HAP-1 (cell line): ENCODE data around the gene IGF2BP2.
A peak's percentile ranks its signal among the peaks of the same experiment; 100 is the strongest.
"Not testable (repeated sequence)": the region's sequence is repeated elsewhere in the genome, so short reads cannot be mapped to it uniquely, and the experiment has no call there.

Experiments used
- DNase-seq, 2 experiments: peaks; one replicate each; pipeline ENCODE4 v3.0.0-alpha.2; 2016 to 2020; ENCODE audit warnings: low spot score in 2 of 2
- H3K27me3 ChIP-seq: fragments of 250-450 bp; sonication (Bioruptor Pico); 2 replicates; pipeline ENCODE4 v1.5.1; 2020; ENCODE audit warnings: low read depth, mild to moderate bottlenecking, moderate library complexity
- H3K36me3 ChIP-seq: fragments of 250-450 bp; sonication (Bioruptor Pico); replicated peaks from 2 replicates; pipeline ENCODE4 v1.5.1; 2020; ENCODE audit warnings: mild to moderate bottlenecking
- H3K4me1 ChIP-seq: fragments of 250-450 bp; sonication (Bioruptor Pico); 2 replicates; pipeline ENCODE4 v1.5.1; 2020; ENCODE audit warnings: mild to moderate bottlenecking
- H3K4me3 ChIP-seq: fragments of 250-450 bp; sonication (Bioruptor Pico); 2 replicates; pipeline ENCODE4 v1.5.1; 2020; ENCODE audit warnings: mild to moderate bottlenecking, moderate library complexity
- H3K9me3 ChIP-seq: fragments of 250-450 bp; sonication (Bioruptor Pico); 2 replicates; pipeline ENCODE4 v1.5.1; 2020; ENCODE audit warnings: mild to moderate bottlenecking, moderate library complexity
- in situ Hi-C: fragments of 300-500 bp; cut with MboI; formaldehyde crosslinking; loops from 3 replicates; pipeline ENCODE4 v1.14.3; 2020; ENCODE audit warnings: low sequenced_read_pairs, inconsistent platforms, mixed read lengths

IGF2BP2 gene

DNA sequence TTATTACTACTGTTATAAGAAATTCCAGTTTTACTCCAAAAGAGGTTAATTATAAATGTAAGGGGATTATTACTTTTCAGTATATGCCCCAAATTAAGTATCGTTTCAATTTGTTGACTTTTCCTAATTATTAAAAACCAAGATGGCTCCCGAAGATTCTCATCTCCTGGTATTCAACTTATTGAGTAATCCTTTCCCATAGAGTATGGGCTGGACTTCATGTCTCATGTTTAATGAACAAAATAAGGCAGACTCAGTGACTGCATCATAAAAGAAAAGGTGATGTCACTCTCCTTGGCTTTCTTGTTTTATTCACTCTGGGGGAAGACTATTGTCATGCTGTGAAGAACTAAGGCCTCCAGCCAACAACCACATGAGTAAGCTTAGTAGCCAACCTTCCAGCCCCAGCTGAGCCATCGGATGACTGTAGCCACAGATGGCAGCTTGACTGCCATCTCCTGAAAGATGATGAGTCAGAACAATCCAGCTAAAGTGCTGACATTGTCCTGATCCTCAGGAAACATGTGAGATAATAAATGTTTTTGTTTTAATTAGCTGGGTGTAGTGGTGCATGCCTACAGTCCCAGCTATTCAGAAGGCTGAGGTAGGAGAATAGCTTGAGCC is 17.3 kb downstream of the IGF2BP2 start:
- in situ Hi-C loops: no loop called here
- no peak for DNase-seq
- H3K4me1 ChIP-seq: peaks cover 16% of the 10 kb centered on the region
- peaks cover 5% of the 10 kb centered on the region for H3K9me3 ChIP-seq
- no peaks in the 10 kb centered on the region for H3K36me3 ChIP-seq
- no peaks in the 10 kb centered on the region for H3K27me3 ChIP-seq
- H3K4me3 ChIP-seq: no peak overlapping the region

DNA sequence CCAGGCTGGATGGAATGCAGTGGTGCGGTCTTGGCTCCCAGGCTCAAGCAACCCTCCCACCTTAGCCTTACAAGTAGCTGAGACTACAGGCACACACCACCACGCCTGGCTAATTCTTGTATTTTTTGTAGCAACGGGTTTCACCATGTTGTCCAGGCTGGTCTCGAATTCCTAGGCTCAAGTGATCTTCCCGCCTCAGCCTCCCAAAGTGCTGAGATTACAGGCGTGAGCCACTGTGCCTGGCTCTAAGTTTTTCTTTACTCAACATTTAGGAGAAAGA is 26.1 kb downstream of the IGF2BP2 start:
- H3K36me3 ChIP-seq, H3K9me3 ChIP-seq, H3K4me3 ChIP-seq, H3K27me3 ChIP-seq, H3K4me1 ChIP-seq, in situ Hi-C loops, DNase-seq: not testable (repeated sequence)

DNA sequence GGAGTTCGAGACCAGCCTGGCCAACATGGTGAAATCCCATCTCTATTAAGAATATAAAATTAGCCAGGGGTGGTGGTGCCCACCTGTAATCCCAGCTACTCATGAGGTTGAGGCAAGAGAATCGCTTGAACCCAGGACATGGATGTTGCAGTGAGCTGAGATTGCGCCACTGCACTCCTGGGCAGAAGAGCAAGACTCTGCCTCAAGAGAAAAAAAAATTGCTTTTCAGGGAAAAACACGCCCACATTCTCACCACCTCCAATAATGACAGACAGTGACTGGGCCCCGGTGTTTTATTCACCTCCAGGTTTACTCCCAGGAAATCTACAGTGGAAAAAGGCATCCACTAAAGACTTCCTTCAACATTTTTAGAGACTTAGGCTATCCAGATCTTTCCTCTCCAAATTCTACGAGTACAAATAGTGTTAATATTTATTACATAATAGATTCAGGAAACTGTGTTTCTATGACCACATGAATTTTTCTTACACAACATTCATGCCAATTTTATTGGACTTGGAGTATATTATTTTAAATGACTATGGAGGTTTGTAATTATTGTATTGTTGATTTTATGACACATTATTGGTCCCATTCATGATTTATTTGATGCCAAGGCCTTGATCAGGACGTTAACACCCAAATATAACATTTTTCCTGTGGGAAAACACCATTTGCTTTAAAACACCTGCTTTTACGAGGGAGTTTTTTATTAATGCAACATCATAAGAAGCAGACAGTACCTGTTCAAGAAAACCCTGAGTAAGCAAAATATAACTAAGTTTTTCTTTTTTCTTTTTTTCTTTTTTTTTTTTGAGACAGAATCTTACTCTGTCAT is 26.6 kb downstream of the IGF2BP2 start:
- DNase-seq: no peak
- H3K9me3 ChIP-seq: no peaks in the 10 kb centered on the region
- no peaks in the 10 kb centered on the region for H3K4me1 ChIP-seq
- no peak overlapping the region for H3K4me3 ChIP-seq
- no peaks in the 10 kb centered on the region for H3K27me3 ChIP-seq
- in situ Hi-C loops: no loop called here
- H3K36me3 ChIP-seq: no peaks in the 10 kb centered on the region

DNA sequence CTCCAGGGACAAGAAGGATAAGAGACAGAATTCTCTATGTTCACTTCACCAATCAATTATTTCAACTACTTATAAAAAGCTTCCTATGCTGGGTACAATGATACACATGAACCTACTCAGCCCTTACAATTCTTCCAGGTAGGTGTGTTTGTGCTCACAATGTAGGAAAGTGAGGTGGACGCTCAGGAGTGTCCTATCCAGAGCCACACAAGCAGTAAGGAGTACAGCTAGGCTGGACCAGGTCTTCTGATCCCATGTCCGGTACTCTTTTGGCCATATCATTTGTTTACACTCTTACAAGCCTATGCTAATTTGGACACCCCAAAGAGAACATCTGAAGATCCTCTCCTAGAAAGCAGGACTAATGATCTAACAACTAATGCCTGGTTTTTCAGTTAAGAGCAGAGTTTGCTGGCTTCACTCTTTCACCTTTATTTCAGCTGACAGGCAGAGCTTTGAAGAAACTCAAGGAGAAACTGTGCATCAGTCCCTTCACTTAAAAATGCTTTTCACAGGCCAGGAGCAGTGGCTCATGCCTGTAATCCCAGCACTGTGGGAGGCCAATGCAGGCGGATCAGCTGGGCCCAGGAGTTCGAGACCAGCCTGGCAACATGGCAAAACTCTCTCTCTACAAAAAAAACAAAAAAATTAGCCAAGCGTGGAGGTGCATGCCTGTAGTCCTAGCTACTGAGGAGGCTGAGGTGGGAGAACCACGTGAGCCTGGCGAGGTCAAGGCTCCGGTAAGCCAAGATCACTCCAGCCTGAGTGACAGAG is 27.5 kb downstream of the IGF2BP2 start:
- H3K27me3 ChIP-seq: no peaks in the 10 kb centered on the region
- in situ Hi-C loops: no loop called here

DNA sequence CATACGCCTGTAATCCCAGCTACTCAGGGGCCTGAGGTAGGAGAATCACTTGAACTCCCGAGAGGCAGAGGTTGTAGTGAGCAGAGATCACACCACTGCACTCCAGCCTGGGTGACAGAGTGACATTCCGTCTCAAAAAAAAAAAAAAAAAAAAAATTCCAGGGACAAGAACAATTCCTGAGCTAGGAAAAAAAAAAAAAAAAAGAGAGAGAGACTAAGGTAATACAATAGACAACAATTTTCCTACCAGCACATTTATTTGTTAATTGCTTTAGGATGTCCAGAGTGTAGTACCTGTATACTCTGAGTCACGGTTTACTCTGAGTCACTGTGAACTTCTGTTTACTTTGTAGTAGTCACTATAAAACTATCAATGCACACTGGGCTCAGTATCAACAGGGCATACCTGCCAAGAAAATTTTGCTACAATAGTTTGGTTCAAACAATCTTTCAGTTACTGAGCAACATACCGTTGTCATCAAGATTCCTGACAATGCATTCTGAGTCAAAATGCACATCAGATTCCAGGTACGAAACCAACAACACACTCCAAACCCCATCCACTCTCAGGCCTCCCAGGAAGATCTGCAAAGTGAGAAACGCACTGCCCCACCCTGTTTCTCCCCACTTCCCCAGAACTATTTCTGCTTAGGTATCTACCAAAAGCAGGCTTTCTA is 28.3 kb downstream of the IGF2BP2 start:
- Histone ChIP-seq H3K4me3 (no peak overlapping the region), H3K36me3 (no peaks in the 10 kb centered on the region), H3K27me3 (no peaks in the 10 kb centered on the region), H3K9me3 (no peaks in the 10 kb centered on the region), H3K4me1 (no peaks in the 10 kb centered on the region)
- in situ Hi-C loops: no loop called here
- no peak for DNase-seq

More for the DNA sequence above, 27.5 kb downstream of the IGF2BP2 start:
- DNase-seq: no peak
- Histone ChIP-seq H3K36me3 (no peaks in the 10 kb centered on the region), H3K9me3 (no peaks in the 10 kb centered on the region), H3K4me1 (no peaks in the 10 kb centered on the region), H3K4me3 (no peak overlapping the region)

DNA sequence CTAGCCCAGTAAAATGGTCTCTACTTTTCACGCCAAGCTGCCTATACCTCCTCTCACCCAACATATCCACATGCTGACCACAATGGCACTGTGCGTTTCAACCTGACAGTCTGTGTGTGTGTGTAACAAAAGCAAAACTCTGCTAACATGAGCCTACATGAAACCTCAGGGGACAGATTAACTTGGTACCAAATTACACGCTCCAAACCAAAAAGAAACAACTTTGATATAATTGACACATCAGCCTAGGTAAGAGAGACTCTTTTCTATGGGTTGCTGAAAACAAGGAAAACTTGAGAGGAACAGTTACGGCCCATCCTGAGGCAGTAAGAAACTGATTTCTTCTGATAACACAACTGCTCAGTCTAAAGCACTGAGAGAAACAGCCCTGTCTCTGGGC is 31.5 kb downstream of the IGF2BP2 start:
- H3K9me3 ChIP-seq: no peaks in the 10 kb centered on the region
- H3K4me3 ChIP-seq: no peak overlapping the region
- no peak for DNase-seq
- no peaks in the 10 kb centered on the region for H3K27me3 ChIP-seq
- peaks cover 24% of the 10 kb centered on the region for H3K4me1 ChIP-seq
- in situ Hi-C loops: no loop called here
- no peaks in the 10 kb centered on the region for H3K36me3 ChIP-seq

DNA sequence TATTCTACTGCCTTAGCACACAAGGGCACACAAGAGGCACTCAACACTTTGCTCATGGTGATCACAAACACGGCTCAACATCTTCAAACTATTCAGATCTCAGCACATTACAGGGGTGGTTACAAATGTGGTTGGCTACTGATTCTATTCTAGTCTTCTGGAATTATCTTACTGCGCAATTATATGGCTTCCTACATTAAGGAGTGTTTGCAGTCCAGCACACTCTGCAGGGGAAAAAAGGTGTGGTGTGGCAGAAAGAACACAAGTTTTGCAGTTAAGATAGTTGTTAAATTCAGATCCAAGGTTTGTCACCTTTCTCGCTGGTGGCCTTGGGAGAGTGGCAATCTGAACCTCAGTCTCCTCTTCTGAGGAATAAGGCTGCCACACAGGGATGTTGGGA is 31.9 kb downstream of the IGF2BP2 start:
- Histone ChIP-seq H3K9me3 (no peaks in the 10 kb centered on the region), H3K27me3 (no peaks in the 10 kb centered on the region), H3K4me3 (no peak overlapping the region), H3K36me3 (no peaks in the 10 kb centered on the region), H3K4me1 (peaks cover 28% of the 10 kb centered on the region)
- DNase-seq: no peak
- in situ Hi-C loops: no loop called here

DNA sequence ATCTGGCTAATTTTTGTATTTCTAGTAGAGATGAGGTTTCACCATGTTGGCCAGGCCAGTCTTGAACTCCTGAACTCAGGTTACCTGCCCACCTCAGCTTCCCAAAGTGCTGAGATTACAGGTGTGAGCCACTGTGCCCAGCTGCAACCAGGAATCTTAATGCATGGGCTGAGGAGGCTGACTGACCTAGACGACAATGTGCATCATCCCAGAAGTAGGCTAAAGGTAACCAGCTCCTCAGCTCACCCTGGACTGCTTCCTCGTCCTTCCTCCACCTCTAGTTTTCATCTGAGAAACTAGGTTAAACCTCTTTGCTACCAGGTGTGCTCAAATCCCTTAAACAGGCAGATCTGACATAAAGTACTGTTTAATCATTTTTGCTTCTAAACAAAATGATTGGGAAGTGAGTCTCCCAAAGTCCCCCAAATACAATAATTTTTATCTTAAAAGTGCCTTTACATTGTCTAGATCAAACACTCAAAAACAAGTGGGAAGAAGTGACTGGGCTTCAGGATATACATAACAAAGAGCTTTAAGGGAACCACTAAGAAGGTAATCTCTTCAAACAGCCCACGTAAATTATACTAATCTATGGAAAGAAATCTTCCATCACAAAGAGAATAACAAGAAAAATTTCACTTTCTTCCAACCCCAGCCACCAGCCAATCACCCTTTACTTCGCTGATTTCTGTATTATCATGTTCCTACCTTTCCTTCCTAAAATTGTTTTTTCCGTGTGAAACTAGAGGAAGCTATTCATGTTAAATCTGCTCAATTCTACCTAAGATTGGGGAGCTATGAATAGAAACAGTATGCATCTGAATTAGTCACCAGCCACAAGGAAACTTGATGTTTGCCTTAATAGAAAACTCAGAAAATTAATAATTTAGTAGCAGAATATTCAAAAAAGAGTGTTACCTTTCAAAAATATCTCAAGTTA is 34.7 kb downstream of the IGF2BP2 start:
- H3K27me3 ChIP-seq: no peaks in the 10 kb centered on the region
- in situ Hi-C loops: no loop called here
- no peaks in the 10 kb centered on the region for H3K9me3 ChIP-seq
- peak; percentile 21 to 95 for DNase-seq
- no peaks in the 10 kb centered on the region for H3K36me3 ChIP-seq
- H3K4me1 ChIP-seq: peaks cover 50% of the 10 kb centered on the region
- no peak overlapping the region for H3K4me3 ChIP-seq

DNA sequence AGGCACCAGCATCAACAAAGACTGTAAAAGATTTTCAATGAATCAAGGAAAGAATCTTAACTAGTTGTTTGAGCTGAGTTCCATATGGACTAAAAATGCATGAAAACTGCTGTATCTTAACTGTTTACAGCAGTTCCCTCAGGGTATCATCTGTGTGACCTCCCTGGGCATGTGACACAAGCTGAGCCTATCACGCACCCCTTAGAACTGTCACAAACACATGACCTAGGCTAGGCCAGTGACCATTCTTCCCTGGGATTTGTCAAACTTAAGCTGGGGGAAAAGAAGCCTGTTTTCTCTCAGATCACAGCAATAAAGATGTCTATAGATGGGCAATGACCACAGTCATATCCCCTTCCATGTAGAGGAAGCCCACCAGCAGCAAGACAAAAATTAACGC is 35.7 kb downstream of the IGF2BP2 start:
- H3K4me1 ChIP-seq: peaks cover 50% of the 10 kb centered on the region
- H3K9me3 ChIP-seq: no peaks in the 10 kb centered on the region
- H3K4me3 ChIP-seq: no peak overlapping the region
- no peaks in the 10 kb centered on the region for H3K27me3 ChIP-seq
- H3K36me3 ChIP-seq: no peaks in the 10 kb centered on the region
- no peak for DNase-seq
- in situ Hi-C loops: no loop called here

DNA sequence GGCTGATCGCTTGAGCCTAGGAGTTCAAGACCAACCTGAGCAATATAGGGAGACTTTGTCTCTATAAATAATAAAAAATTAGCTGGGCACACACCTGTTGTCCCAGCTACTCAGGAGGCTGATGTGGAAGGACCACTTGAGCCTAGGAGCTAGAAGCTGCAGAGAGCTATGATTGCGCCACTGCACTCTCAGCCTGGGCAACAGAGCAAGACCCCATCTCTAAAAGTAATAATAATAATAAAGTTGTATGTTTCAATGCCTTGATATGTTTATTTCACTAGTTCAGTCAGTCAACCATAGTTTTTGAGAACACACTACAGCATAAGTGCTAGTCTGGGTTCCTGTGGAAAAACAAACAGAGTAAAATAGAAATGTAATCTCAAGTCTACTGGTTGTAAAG is 36.5 kb downstream of the IGF2BP2 start:
- in situ Hi-C loops: no loop called here
- no peak overlapping the region for H3K4me3 ChIP-seq
- no peak for DNase-seq
- H3K27me3 ChIP-seq: no peaks in the 10 kb centered on the region
- H3K4me1 ChIP-seq: peaks cover 50% of the 10 kb centered on the region
- H3K36me3 ChIP-seq: no peaks in the 10 kb centered on the region
- H3K9me3 ChIP-seq: no peaks in the 10 kb centered on the region

DNA sequence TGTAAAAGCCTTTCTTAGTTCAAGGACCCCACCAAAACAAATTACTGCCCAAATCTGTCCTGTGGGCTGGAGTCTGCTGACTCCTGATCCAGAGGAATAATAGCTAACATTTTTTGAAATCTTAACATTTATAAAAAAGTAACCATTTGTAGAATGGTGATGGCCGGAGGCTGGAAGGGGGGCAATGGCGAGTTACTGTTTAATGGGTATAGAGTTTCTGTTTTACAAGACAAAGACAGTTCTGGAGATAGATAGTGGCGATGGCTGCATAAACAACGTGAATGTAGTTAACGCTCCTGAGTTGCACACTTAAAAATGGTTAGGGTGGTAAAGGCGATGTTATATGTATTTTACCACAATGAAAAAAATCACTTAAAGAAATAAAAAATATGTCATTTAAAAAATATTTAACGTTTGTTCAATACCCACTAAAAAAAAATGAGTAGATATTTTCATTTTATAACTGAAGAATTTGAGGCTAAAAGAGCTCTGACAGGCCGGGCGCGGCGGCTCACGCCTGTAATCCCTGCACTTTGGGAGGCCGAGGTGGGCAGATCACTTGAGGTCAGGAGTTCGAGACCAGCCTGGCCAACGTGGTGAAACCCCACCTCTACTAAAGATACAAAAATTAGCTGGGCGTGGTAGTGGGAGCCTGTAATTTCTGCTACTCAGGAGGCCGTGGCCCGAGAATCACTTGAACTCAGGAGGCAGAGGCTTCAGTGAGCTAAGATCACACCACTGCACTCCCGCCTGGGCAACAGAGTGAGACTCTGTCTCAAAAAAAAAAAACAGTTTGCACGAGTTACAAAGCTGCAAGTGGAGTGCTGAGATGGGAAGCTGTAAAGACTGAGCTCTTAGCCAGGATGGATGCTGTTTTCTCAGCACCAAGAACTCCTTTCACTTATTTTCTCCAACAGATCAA is 37.6 kb downstream of the IGF2BP2 start:
- H3K36me3 ChIP-seq: no peaks in the 10 kb centered on the region
- H3K4me3 ChIP-seq: no peak overlapping the region
- no peaks in the 10 kb centered on the region for H3K27me3 ChIP-seq
- peak; percentile 67 to 74 for DNase-seq
- in situ Hi-C loops: no loop called here
- H3K4me1 ChIP-seq: peaks cover 50% of the 10 kb centered on the region
- H3K9me3 ChIP-seq: no peaks in the 10 kb centered on the region

DNA sequence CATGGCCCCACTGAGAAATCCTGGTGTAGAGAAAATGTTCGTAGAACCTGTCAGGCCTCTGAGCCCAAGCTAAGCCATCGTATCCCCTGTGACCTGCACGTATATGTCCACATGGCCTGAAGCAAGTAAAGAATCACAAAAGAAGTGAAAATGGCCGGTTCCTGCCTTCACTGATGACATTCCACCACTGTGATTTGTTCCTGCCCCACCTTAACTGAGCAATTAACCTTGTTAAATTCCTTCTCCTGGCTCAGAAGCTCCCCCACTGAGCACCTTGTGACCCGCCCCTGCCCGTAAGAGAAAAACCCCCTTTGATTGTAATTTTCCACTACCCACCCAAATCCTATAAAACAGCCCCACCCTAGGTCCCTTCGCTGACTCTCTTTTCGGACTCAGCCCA is 38.6 kb downstream of the IGF2BP2 start:
- H3K4me1 ChIP-seq: peaks cover 50% of the 10 kb centered on the region

More for the DNA sequence above, 38.6 kb downstream of the IGF2BP2 start:
- H3K9me3 ChIP-seq, in situ Hi-C loops, H3K4me3 ChIP-seq, H3K36me3 ChIP-seq, H3K27me3 ChIP-seq: not testable (repeated sequence)
- peak; percentile 36 to 51 for DNase-seq
